ENCODE measurements around the gene TRIM22.
A peak's percentile ranks its signal among the peaks of the same experiment; 100 is the strongest.

Gene TRIM22

GRCh38 chr11:5726351-5726750 lies 36.8 kb downstream of the TRIM22 start:
- TF ChIP-seq CTCF (conservative IDR thresholded peaks at IDR 0.05; ENCODE audit: low read length), result no peak
- no peak overlapping the region for H3K4me3 ChIP-seq (ENCODE audit: low read length)
- DNase-seq (ENCODE audit: low read depth), result no peak

GRCh38 chr11:5727691-5728090 lies 38.1 kb downstream of the TRIM22 start:
- no peak for DNase-seq (ENCODE audit: low read depth)
- no peak for TF ChIP-seq CTCF (conservative IDR thresholded peaks at IDR 0.05; ENCODE audit: low read length)

GRCh38 chr11:5736396-5736795 lies 46.8 kb downstream of the TRIM22 start, which contains the start of gene OR56B1:
OR56B1 (plus strand) TSS chr11:5736448; CDS start chr11:5736517, 69 bp downstream.
- H3K4me3 ChIP-seq (ENCODE audit: low read length), result no peak within 1 kb of the TSS
- no peak for DNase-seq (ENCODE audit: low read depth)
- no peak for TF ChIP-seq CTCF (conservative IDR thresholded peaks at IDR 0.05; ENCODE audit: low read length)

More at GRCh38 chr11:5727691-5728090, 38.1 kb downstream of the TRIM22 start:
- no peak overlapping the region for H3K4me3 ChIP-seq (ENCODE audit: low read length)

GRCh38 chr11:5737091-5737490 lies 47.5 kb downstream of the TRIM22 start:
- no peak for TF ChIP-seq CTCF (conservative IDR thresholded peaks at IDR 0.05; ENCODE audit: low read length)
- peak; percentile 49 for DNase-seq (ENCODE audit: low read depth)

GRCh38 chr11:5737670-5738392 lies 48.2 kb downstream of the TRIM22 start:
- no peak for TF ChIP-seq CTCF (conservative IDR thresholded peaks at IDR 0.05; ENCODE audit: low read length)
- H3K4me3 ChIP-seq (ENCODE audit: low read length), result no peak overlapping the region
- DNase-seq (ENCODE audit: low read depth), result no peak

More at GRCh38 chr11:5737091-5737490, 47.5 kb downstream of the TRIM22 start:
- no peak overlapping the region for H3K4me3 ChIP-seq (ENCODE audit: low read length)

GRCh38 chr11:5738431-5738830 lies 48.8 kb downstream of the TRIM22 start:
- H3K4me3 ChIP-seq (ENCODE audit: low read length), result no peak overlapping the region
- TF ChIP-seq CTCF (conservative IDR thresholded peaks at IDR 0.05; ENCODE audit: low read length), result no peak
- DNase-seq (ENCODE audit: low read depth), result no peak

- no peak for DNase-seq (ENCODE audit: low read depth)
- no peak overlapping the region for H3K4me3 ChIP-seq (ENCODE audit: low read length)
- TF ChIP-seq CTCF (conservative IDR thresholded peaks at IDR 0.05; ENCODE audit: low read length), result no peak
Observed at GRCh38 chr11:5746614-5747013, 57.0 kb downstream of the TRIM22 start.
